GM12873 (cell line): Measurements from ENCODE around the gene NPBWR2.

ENCODE experiments used
- CTCF ChIP-seq: IDR thresholded peaks from 2 replicates; pipeline ENCODE4 v1.5.1; 2012; ENCODE audit warnings: low read depth, mild to moderate bottlenecking, moderate library complexity, low read length, control low read depth; ENCODE audit not compliant: insufficient read depth; ENCODE audit errors: missing control alignments

Gene NPBWR2

GRCh38 chr20:64140956-64141355, 33.6 kb upstream of the NPBWR2 start:
- TF ChIP-seq CTCF = no peak

GRCh38 chr20:64140061-64140931, 32.9 kb upstream of the NPBWR2 start:
- no peak for TF ChIP-seq CTCF

- TF ChIP-seq CTCF = no peak
These were observed 32.1 kb upstream of the NPBWR2 start for GRCh38 chr20:64139199-64140060.

- TF ChIP-seq CTCF = no peak
These were observed 31.0 kb upstream of the NPBWR2 start for GRCh38 chr20:64138276-64138815.

- no peak for TF ChIP-seq CTCF
These were observed 30.2 kb upstream of the NPBWR2 start for GRCh38 chr20:64137598-64138031.

- no peak for TF ChIP-seq CTCF
These were observed 28.8 kb upstream of the NPBWR2 start for GRCh38 chr20:64136004-64136710.
